ENCODE results near the gene NRF1. TPM values are rescaled to one million over a fixed set of nuclear protein-coding genes. Genes with fewer than 3 reads are reported as not detected.

The NRF1 gene
- total RNA-seq, 1 experiment from 2014 or later: 18.4 TPM

GRCh38 chr7:129569326-129569725 is 42.2 kb upstream of the NRF1 start:
- H3K9me3 Mint-ChIP-seq (ENCODE audit: unreplicated experiment): peaks cover 7% of the 10 kb centered on the region
- intact Hi-C loops (cut with micrococcal nuclease): no loop called here
- CTCF ChIA-PET: interaction anchor here (0.6 kb wide), 4 partner anchors 194 to 1263 kb away, joined by 3 to 4 read pairs (median 4); no protein-coding TSS in a partner anchor

DNA sequence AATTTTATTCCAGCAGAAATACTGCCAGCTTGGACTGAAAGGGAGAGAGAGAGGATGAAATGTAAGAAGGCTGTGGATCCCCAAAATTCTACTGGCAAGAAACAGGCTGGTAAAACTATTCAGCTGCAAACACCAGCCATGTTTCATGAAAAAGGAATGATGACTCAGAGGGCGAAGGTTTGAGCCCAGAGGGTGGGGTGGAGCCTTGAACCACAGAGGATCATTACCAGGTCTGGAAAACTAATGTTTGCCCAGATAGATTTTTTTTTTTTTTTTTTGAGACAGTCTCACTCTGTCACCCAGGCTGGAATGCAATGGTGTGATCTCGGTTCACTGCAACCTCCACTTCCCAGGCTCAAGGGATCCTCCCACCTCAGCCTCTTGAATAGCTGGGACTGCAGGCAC is 41.7 kb upstream of the NRF1 start:
- intact Hi-C loops (cut with micrococcal nuclease): no loop called here
- Mint-ChIP-seq H3K9me3 (ENCODE audit: unreplicated experiment) (peaks cover 7% of the 10 kb centered on the region), H3K4me3 (ENCODE audit: unreplicated experiment) (peak overlapping the region; percentile 10), H3K27ac (ENCODE audit: low read depth, unreplicated experiment) (peak overlapping the region; percentile 55), H3K27me3 (ENCODE audit: insufficient read depth, unreplicated experiment) (peaks cover 4% of the 10 kb centered on the region), H3K4me1 (ENCODE audit: insufficient read depth, unreplicated experiment) (peaks cover 14% of the 10 kb centered on the region), H3K36me3 (ENCODE audit: insufficient read depth, unreplicated experiment) (no peaks in the 10 kb centered on the region)
- peak; percentile 83 for DNase-seq (ENCODE audit: unreplicated experiment)
- no TSS peak for BruUV-seq (replicated peaks)
- no peak for TF ChIP-seq CTCF (IDR thresholded peaks at IDR 0.05; ENCODE audit: unreplicated experiment)
- CTCF ChIA-PET: interaction anchor here (0.6 kb wide), 4 partner anchors 30 to 1262 kb away, joined by 3 to 4 read pairs (median 4); no protein-coding TSS in a partner anchor
- POLR2A ChIA-PET: interaction anchor here (0.6 to 0.9 kb wide), 3 partner anchors 41 to 502 kb away, joined by 3 to 4 read pairs (median 4); no protein-coding TSS in a partner anchor

More at GRCh38 chr7:129569326-129569725, 42.2 kb upstream of the NRF1 start:
- H3K4me3 Mint-ChIP-seq (ENCODE audit: unreplicated experiment): no peak overlapping the region
- H3K4me1 Mint-ChIP-seq (ENCODE audit: insufficient read depth, unreplicated experiment): peaks cover 10% of the 10 kb centered on the region
- DNase-seq (ENCODE audit: unreplicated experiment): no peak
- POLR2A ChIA-PET: interaction anchor here (0.6 to 0.9 kb wide), 2 partner anchors 42 to 65 kb away, joined by 4 read pairs; no protein-coding TSS in a partner anchor
- TF ChIP-seq CTCF (IDR thresholded peaks at IDR 0.05; ENCODE audit: unreplicated experiment): no peak
- H3K27me3 Mint-ChIP-seq (ENCODE audit: insufficient read depth, unreplicated experiment): peaks cover 9% of the 10 kb centered on the region
- H3K36me3 Mint-ChIP-seq (ENCODE audit: insufficient read depth, unreplicated experiment): no peaks in the 10 kb centered on the region
- BruUV-seq (replicated peaks): no TSS peak
- peak overlapping the region; percentile 55 for H3K27ac Mint-ChIP-seq (ENCODE audit: low read depth, unreplicated experiment)

DNA sequence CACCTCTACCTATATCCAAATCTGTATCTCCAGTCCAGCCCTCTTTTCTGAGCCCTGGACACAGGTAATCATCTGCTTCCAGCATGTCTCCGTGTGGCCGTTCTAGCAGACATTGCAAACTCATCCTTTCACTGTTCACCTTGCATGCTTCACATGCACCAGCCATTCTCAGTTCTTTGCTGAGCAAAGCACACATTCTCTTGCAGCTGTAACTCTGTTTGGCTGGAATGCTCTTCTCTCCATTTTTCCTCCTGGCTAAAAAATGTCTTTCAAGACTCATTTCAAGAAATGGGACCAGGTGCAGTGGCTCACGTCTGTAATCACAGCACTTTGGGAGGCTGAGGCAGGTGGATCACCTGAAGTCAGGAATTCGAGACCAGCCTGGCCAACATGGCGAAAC is 40.3 kb upstream of the NRF1 start:
- CTCF ChIA-PET: no interaction called here
- Mint-ChIP-seq H3K27me3 (ENCODE audit: insufficient read depth, unreplicated experiment) (no peaks in the 10 kb centered on the region), H3K27ac (ENCODE audit: low read depth, unreplicated experiment) (peak overlapping the region; percentile 14), H3K4me3 (ENCODE audit: unreplicated experiment) (no peak overlapping the region), H3K9me3 (ENCODE audit: unreplicated experiment) (peaks cover 7% of the 10 kb centered on the region), H3K4me1 (ENCODE audit: insufficient read depth, unreplicated experiment) (peaks cover 18% of the 10 kb centered on the region), H3K36me3 (ENCODE audit: insufficient read depth, unreplicated experiment) (no peaks in the 10 kb centered on the region)
- DNase-seq (ENCODE audit: unreplicated experiment): no peak
- POLR2A ChIA-PET: interaction anchor here (0.6 kb wide), 1 partner anchor 20 kb away, joined by 3 read pairs; no protein-coding TSS in a partner anchor
- no TSS peak for BruUV-seq (replicated peaks)
- TF ChIP-seq CTCF (IDR thresholded peaks at IDR 0.05; ENCODE audit: unreplicated experiment): no peak
- intact Hi-C loops (cut with micrococcal nuclease): no loop called here

GRCh38 chr7:129572205-129572604 is 39.3 kb upstream of the NRF1 start:
- POLR2A ChIA-PET: no interaction called here
- no peak for TF ChIP-seq CTCF (IDR thresholded peaks at IDR 0.05; ENCODE audit: unreplicated experiment)
- Mint-ChIP-seq H3K4me1 (ENCODE audit: insufficient read depth, unreplicated experiment) (peaks cover 18% of the 10 kb centered on the region), H3K27me3 (ENCODE audit: insufficient read depth, unreplicated experiment) (no peaks in the 10 kb centered on the region), H3K4me3 (ENCODE audit: unreplicated experiment) (no peak overlapping the region), H3K27ac (ENCODE audit: low read depth, unreplicated experiment) (no peak overlapping the region), H3K36me3 (ENCODE audit: insufficient read depth, unreplicated experiment) (no peaks in the 10 kb centered on the region), H3K9me3 (ENCODE audit: unreplicated experiment) (peaks cover 3% of the 10 kb centered on the region)
- BruUV-seq (replicated peaks): no TSS peak
- intact Hi-C loops (cut with micrococcal nuclease): no loop called here
- CTCF ChIA-PET: interaction anchor here (0.6 kb wide), 1 partner anchor 1025 kb away, joined by 3 read pairs; no protein-coding TSS in a partner anchor
- no peak for DNase-seq (ENCODE audit: unreplicated experiment)
